Trophoblast cell (in vitro differentiated cells and primary cell): Measurements from ENCODE around the gene ZBTB40.
A peak's percentile ranks its signal among the peaks of the same experiment; 100 is the strongest.

Experiments used
- DNase-seq, 2 donors: peaks; one replicate each; pipeline ENCODE4 v3.0.0-alpha.2; 2016
- H2AFZ ChIP-seq: 2 replicates; pipeline ENCODE4 v1.6.1; 2013; ENCODE audit warnings: low read length, moderate library complexity, mild to moderate bottlenecking; ENCODE audit not compliant: insufficient read depth, poor library complexity
- H2AK5ac ChIP-seq: 2 replicates; pipeline ENCODE4 v1.6.1; 2013; ENCODE audit warnings: mild to moderate bottlenecking, low read length
- H2BK120ac ChIP-seq: 2 replicates; pipeline ENCODE4 v1.6.1; 2013; ENCODE audit warnings: low read length, mild to moderate bottlenecking, moderate library complexity; ENCODE audit not compliant: insufficient read depth, poor library complexity
- H2BK12ac ChIP-seq: 2 replicates; pipeline ENCODE4 v1.6.1; 2013; ENCODE audit warnings: mild to moderate bottlenecking, low read length, moderate library complexity
- H2BK5ac ChIP-seq: 2 replicates; pipeline ENCODE4 v1.6.1; 2013; ENCODE audit warnings: low read length, low read depth, moderate library complexity, mild to moderate bottlenecking; ENCODE audit not compliant: poor library complexity
- H3K14ac ChIP-seq: 2 replicates; pipeline ENCODE4 v1.6.1; 2013; ENCODE audit warnings: mild to moderate bottlenecking, low read length
- H3K18ac ChIP-seq: 2 replicates; pipeline ENCODE4 v1.6.1; 2013; ENCODE audit warnings: mild to moderate bottlenecking, low read length
- H3K23ac ChIP-seq: 2 replicates; pipeline ENCODE4 v1.6.1; 2013; ENCODE audit warnings: low read length
- H3K27ac ChIP-seq: 2 replicates; pipeline ENCODE4 v1.5.1; 2013; ENCODE audit warnings: low read depth, mild to moderate bottlenecking, inconsistent platforms, low read length, moderate library complexity
- H3K27me3 ChIP-seq: 2 replicates; pipeline ENCODE4 v1.6.1; 2013; ENCODE audit warnings: inconsistent platforms, mild to moderate bottlenecking, low read length, moderate library complexity; ENCODE audit not compliant: insufficient read depth
- H3K36me3 ChIP-seq, 2 experiments: 1 replicate in 1 of 2; 2 replicates in 1 of 2; pipeline ENCODE4 v1.6.1; 2013; ENCODE audit warnings: low read length in 2 of 2, mild to moderate bottlenecking in 2 of 2, moderate library complexity in 1 of 2; ENCODE audit not compliant: insufficient read depth in 2 of 2, control insufficient read depth in 1 of 2
- H3K4ac ChIP-seq: 2 replicates; pipeline ENCODE4 v1.6.1; 2013; ENCODE audit warnings: low read depth, mild to moderate bottlenecking, low read length, moderate library complexity
- H3K4me1 ChIP-seq, 2 experiments: 1 replicate in 1 of 2; 2 replicates in 1 of 2; pipeline ENCODE4 v1.6.1; 2013; ENCODE audit warnings: low read length in 2 of 2, mild to moderate bottlenecking in 2 of 2, moderate library complexity in 1 of 2; ENCODE audit not compliant: insufficient read depth in 2 of 2, control insufficient read depth in 1 of 2
- H3K4me2 ChIP-seq: 2 replicates; pipeline ENCODE4 v1.6.1; 2013; ENCODE audit warnings: inconsistent platforms, mild to moderate bottlenecking, low read length, moderate library complexity
- H3K4me3 ChIP-seq: 2 replicates; pipeline ENCODE4 v1.5.1; 2013; ENCODE audit warnings: mild to moderate bottlenecking, low read depth, low read length, inconsistent platforms
- H3K79me1 ChIP-seq: one replicate; pipeline ENCODE4 v1.6.1; 2013; ENCODE audit warnings: low read length
- H3K79me2 ChIP-seq: 2 replicates; pipeline ENCODE4 v1.6.1; 2013; ENCODE audit warnings: low read length, mild to moderate bottlenecking; ENCODE audit not compliant: control insufficient read depth, insufficient read depth, poor library complexity
- H3K9ac ChIP-seq: 2 replicates; pipeline ENCODE4 v1.6.1; 2013; ENCODE audit warnings: mild to moderate bottlenecking, low read length
- H3K9me3 ChIP-seq: 2 replicates; pipeline ENCODE4 v1.6.1; 2013; ENCODE audit warnings: low read depth, mild to moderate bottlenecking, control low read depth, inconsistent platforms, low read length; ENCODE audit not compliant: insufficient read depth
- H4K12ac ChIP-seq: 2 replicates; pipeline ENCODE4 v1.6.1; 2013; ENCODE audit warnings: low read depth, mild to moderate bottlenecking, low read length, moderate library complexity
- H4K8ac ChIP-seq: 2 replicates; pipeline ENCODE4 v1.6.1; 2013; ENCODE audit warnings: low read depth, mild to moderate bottlenecking, low read length, moderate library complexity
- H4K91ac ChIP-seq: one replicate; pipeline ENCODE4 v1.6.1; 2013; ENCODE audit warnings: low read depth, mild to moderate bottlenecking, low read length, moderate library complexity
- WGBS: extraction: QIAGEN DNeasy Blood & Tissue Kit; methylation state at CpG from one replicate; pipeline ENCODE4 v1.1.7; 2013; ENCODE audit warnings: missing lambda C conversion rate; ENCODE audit not compliant: insufficient read length, insufficient coverage; ENCODE audit errors: extremely low coverage; 5-methylcytosine and 5-hydroxymethylcytosine counted together

ZBTB40 gene

GRCh38 chr1:22411589-22411988 lies 40.1 kb upstream of the ZBTB40 start:
- peak overlapping the region; percentile 93 for H2BK12ac ChIP-seq
- no peaks in the 10 kb centered on the region for H3K36me3 ChIP-seq
- H3K23ac ChIP-seq, result no peak overlapping the region
- H3K9ac ChIP-seq, result no peak overlapping the region
- no peaks in the 10 kb centered on the region for H3K27me3 ChIP-seq
- peaks cover 39 to 47% of the 10 kb centered on the region in 2 experiments for H3K4me1 ChIP-seq
- peaks cover 4% of the 10 kb centered on the region for H3K79me2 ChIP-seq
- no peak overlapping the region for H2AFZ ChIP-seq
- no peak overlapping the region for H3K4me3 ChIP-seq
- peak overlapping the region; percentile 80 for H3K14ac ChIP-seq
- H4K91ac ChIP-seq, result peak overlapping the region; percentile 81
- peak overlapping the region; percentile 75 for H3K18ac ChIP-seq
- no peak overlapping the region for H4K12ac ChIP-seq
- H2BK120ac ChIP-seq, result peak overlapping the region; percentile 87
- DNase-seq, result no peak
- H2BK5ac ChIP-seq, result peak overlapping the region; percentile 44
- H4K8ac ChIP-seq, result no peak overlapping the region
- peak overlapping the region; percentile 80 for H3K27ac ChIP-seq
- H2AK5ac ChIP-seq, result no peak overlapping the region
- H3K79me1 ChIP-seq, result peaks cover 39% of the 10 kb centered on the region
- 100% methylated on average over 1 of the region's 1 CpG for WGBS
- H3K4ac ChIP-seq, result peak overlapping the region; percentile 22
- H3K4me2 ChIP-seq, result no peak overlapping the region
- no peaks in the 10 kb centered on the region for H3K9me3 ChIP-seq

DNA sequence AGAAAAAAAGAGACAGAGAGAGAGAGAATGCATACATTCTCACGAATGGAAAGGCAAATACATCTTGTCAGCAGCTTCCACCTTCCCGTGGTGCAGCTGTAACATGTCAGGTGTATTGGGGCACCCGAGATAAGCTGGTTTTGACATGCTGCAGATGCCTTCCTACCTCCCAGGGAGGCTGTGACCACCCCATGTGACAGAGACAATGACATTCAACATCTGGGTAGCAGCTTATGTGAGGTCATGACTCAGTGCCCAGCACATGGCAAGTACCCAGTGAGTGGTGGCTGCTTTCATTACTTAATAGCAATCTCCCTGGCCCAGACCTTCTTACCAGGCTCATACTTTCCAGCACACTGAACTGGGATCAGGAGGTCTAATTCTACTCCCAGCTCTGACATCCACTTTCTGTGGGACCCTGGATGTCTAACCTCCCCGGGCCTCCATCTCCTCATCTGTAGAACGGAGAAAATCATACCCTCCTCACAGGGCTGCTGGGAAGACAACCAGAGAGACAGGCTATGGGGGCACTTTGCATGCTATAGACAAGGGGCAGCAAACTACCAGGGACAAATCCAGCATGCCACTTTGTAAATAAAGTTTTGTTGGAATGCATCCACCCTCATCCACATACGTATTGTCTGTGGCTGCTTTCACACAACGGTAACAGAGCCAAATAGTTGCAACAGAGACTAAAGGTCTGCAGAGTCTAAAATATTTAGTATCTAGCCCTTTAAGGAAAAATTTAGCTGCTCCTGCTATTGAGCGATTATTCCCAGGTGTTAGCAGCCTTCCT lies 38.5 kb upstream of the ZBTB40 start:
- Histone ChIP-seq H2AK5ac (no peak overlapping the region), H2BK5ac (peak overlapping the region; percentile 34), H3K36me3 (no peaks in the 10 kb centered on the region), H3K4me3 (no peak overlapping the region), H3K79me1 (peaks cover 32% of the 10 kb centered on the region), H3K9me3 (no peaks in the 10 kb centered on the region), H3K27me3 (no peaks in the 10 kb centered on the region), H2BK120ac (peak overlapping the region; percentile 36), H4K12ac (no peak overlapping the region), H2AFZ (no peak overlapping the region), H3K4me2 (peak overlapping the region; percentile 23), H3K27ac (peak overlapping the region; percentile 52), H2BK12ac (peak overlapping the region; percentile 44), H3K18ac (peak overlapping the region; percentile 28), H4K8ac (peak overlapping the region; percentile 25), H3K4me1 (peaks cover 28 to 33% of the 10 kb centered on the region in 2 experiments), H3K23ac (no peak overlapping the region), H3K79me2 (peaks cover 2% of the 10 kb centered on the region), H3K14ac (peak overlapping the region; percentile 50), H3K4ac (no peak overlapping the region), H4K91ac (peak overlapping the region; percentile 56), H3K9ac (no peak overlapping the region)
- DNase-seq, result peak; percentile 52 to 57
- WGBS, result no CpG with 5 or more reads among the region's 8 CpGs

DNA sequence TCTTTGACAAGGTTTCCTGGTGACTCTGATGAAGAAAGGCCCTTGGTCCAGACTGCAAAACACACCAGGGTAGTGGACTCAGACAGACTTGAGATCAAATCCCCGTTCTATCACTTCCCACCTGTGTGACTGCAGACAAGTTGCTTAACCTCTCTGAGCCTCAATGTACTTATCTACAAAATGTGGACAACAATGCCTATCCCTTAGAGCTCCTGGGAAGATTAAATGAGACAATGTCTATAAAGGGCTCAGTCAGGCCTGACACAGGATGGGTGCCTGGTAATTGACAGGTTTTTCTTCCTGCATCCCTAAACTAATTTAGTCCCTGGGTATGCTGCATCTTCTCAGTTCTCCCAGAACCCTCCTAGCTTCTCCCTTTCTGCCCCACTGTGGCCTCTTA lies 37.9 kb upstream of the ZBTB40 start:
- H3K4me3 ChIP-seq, result no peak overlapping the region
- H3K4me1 ChIP-seq, result peaks cover 22 to 27% of the 10 kb centered on the region in 2 experiments
- no CpG with 5 or more reads among the region's 1 CpG for WGBS
- H3K36me3 ChIP-seq, result no peaks in the 10 kb centered on the region
- peaks cover under 1% of the 10 kb centered on the region for H3K79me2 ChIP-seq
- H2BK5ac ChIP-seq, result peak overlapping the region; percentile 7
- H2AK5ac ChIP-seq, result no peak overlapping the region
- no peak overlapping the region for H2AFZ ChIP-seq
- H4K12ac ChIP-seq, result no peak overlapping the region
- H3K27ac ChIP-seq, result peak overlapping the region; percentile 52
- DNase-seq, result no peak
- H3K79me1 ChIP-seq, result peaks cover 27% of the 10 kb centered on the region
- H3K9ac ChIP-seq, result no peak overlapping the region
- H2BK12ac ChIP-seq, result peak overlapping the region; percentile 45
- no peak overlapping the region for H4K8ac ChIP-seq
- H3K27me3 ChIP-seq, result no peaks in the 10 kb centered on the region
- peak overlapping the region; percentile 22 for H3K14ac ChIP-seq
- no peak overlapping the region for H3K4ac ChIP-seq
- H3K4me2 ChIP-seq, result no peak overlapping the region
- no peak overlapping the region for H3K23ac ChIP-seq
- no peaks in the 10 kb centered on the region for H3K9me3 ChIP-seq
- H4K91ac ChIP-seq, result peak overlapping the region; percentile 4
- H2BK120ac ChIP-seq, result peak overlapping the region; percentile 28
- H3K18ac ChIP-seq, result no peak overlapping the region

- Histone ChIP-seq H3K9me3 (no peaks in the 10 kb centered on the region), H3K27ac (no peak overlapping the region), H3K23ac (no peak overlapping the region), H4K91ac (peak overlapping the region; percentile 42), H4K8ac (no peak overlapping the region), H3K4ac (no peak overlapping the region), H3K79me1 (peaks cover 27% of the 10 kb centered on the region), H3K4me3 (no peak overlapping the region), H3K9ac (no peak overlapping the region), H2BK120ac (peak overlapping the region; percentile 28), H2AFZ (no peak overlapping the region), H3K79me2 (no peaks in the 10 kb centered on the region), H3K4me1 (peaks cover 21 to 26% of the 10 kb centered on the region in 2 experiments), H3K4me2 (no peak overlapping the region), H3K36me3 (no peaks in the 10 kb centered on the region), H3K18ac (peak overlapping the region; percentile 0), H3K14ac (peak overlapping the region; percentile 22), H2BK5ac (peak overlapping the region; percentile 10), H3K27me3 (no peaks in the 10 kb centered on the region), H4K12ac (no peak overlapping the region), H2AK5ac (peak overlapping the region; percentile 3), H2BK12ac (peak overlapping the region; percentile 45)
- no CpG with 5 or more reads among the region's 11 CpGs for WGBS
- no peak for DNase-seq
These were observed 37.4 kb upstream of the ZBTB40 start for GRCh38 chr1:22414244-22414751.
